Hindlimb muscle (tissue), 1 donor: ENCODE results near the gene NUBP1. TPM values are rescaled to one million over a fixed set of nuclear protein-coding genes. Genes with fewer than 3 reads are reported as not detected.
"Not testable (repeated sequence)": the region's sequence is repeated elsewhere in the genome, so short reads cannot be mapped to it uniquely, and the experiment has no call there.

Experiments used
- DNase-seq: peaks from one replicate; pipeline ENCODE4 v3.0.0-alpha.2; 2013
- polyA plus RNA-seq: library from polyadenylated mRNA; unstranded; fragments of 120-200 nt; gene quantifications from one replicate; pipeline ENCODE4 v1.2.1, GENCODE V29; 2013; ENCODE audit not compliant: insufficient read length

NUBP1 gene
- polyA plus RNA-seq, 1 donor = 35.8 TPM

- DNase-seq = no peak
Measured at GRCh38 chr16:10752843-10753523, 9.3 kb downstream of the NUBP1 start.

- DNase-seq = no peak
Measured at GRCh38 chr16:10753670-10754069, 10.0 kb downstream of the NUBP1 start.

GRCh38 chr16:10754941-10755340, 11.3 kb downstream of the NUBP1 start:
- no peak for DNase-seq

GRCh38 chr16:10756574-10756973, 12.9 kb downstream of the NUBP1 start:
- DNase-seq = no peak

GRCh38 chr16:10760858-10761257, 17.2 kb downstream of the NUBP1 start:
- DNase-seq = no peak

GRCh38 chr16:10761373-10761772, 17.7 kb downstream of the NUBP1 start:
- DNase-seq = no peak

GRCh38 chr16:10762336-10763016, 18.8 kb downstream of the NUBP1 start:
- no peak for DNase-seq

GRCh38 chr16:10763456-10763855, 19.8 kb downstream of the NUBP1 start:
- DNase-seq = no peak

- no peak for DNase-seq
Measured at GRCh38 chr16:10765772-10766171, 22.1 kb downstream of the NUBP1 start.

- DNase-seq = no peak
Measured at GRCh38 chr16:10767127-10767526, 23.5 kb downstream of the NUBP1 start.

GRCh38 chr16:10769381-10769780, 25.7 kb downstream of the NUBP1 start:
- no peak for DNase-seq

GRCh38 chr16:10770907-10771306, 27.3 kb downstream of the NUBP1 start:
- no peak for DNase-seq

- DNase-seq = no peak
Measured at GRCh38 chr16:10776280-10776679, 32.6 kb downstream of the NUBP1 start.

- DNase-seq = not testable (repeated sequence)
Measured at GRCh38 chr16:10776923-10777322, 33.3 kb downstream of the NUBP1 start.

- DNase-seq = no peak
Measured at GRCh38 chr16:10777356-10777755, 33.7 kb downstream of the NUBP1 start.

GRCh38 chr16:10779908-10780307, 36.3 kb downstream of the NUBP1 start:
- not testable (repeated sequence) for DNase-seq

GRCh38 chr16:10780628-10781027, 37.0 kb downstream of the NUBP1 start:
- DNase-seq = no peak

GRCh38 chr16:10782628-10783027, 39.0 kb downstream of the NUBP1 start:
- no peak for DNase-seq

- no peak for DNase-seq
Measured at GRCh38 chr16:10787304-10787703, 43.7 kb downstream of the NUBP1 start.

GRCh38 chr16:10788630-10789029, 45.0 kb downstream of the NUBP1 start:
- DNase-seq = not testable (repeated sequence)

- no peak for DNase-seq
Measured at GRCh38 chr16:10791048-10791447, 47.4 kb downstream of the NUBP1 start.

GRCh38 chr16:10799736-10800135, 56.1 kb downstream of the NUBP1 start:
- no peak for DNase-seq

- DNase-seq = no peak
Measured at GRCh38 chr16:10805334-10805733, 61.7 kb downstream of the NUBP1 start.

GRCh38 chr16:10806698-10807097, 63.1 kb downstream of the NUBP1 start:
- DNase-seq = no peak
